ENCODE measurements around the gene CBX6.
A peak's percentile ranks its signal among the peaks of the same experiment; 100 is the strongest.

GRCh38 chr22:38872172-38872830 lies at the start of gene CBX6:
- TF ChIP-seq, protein P1, sequence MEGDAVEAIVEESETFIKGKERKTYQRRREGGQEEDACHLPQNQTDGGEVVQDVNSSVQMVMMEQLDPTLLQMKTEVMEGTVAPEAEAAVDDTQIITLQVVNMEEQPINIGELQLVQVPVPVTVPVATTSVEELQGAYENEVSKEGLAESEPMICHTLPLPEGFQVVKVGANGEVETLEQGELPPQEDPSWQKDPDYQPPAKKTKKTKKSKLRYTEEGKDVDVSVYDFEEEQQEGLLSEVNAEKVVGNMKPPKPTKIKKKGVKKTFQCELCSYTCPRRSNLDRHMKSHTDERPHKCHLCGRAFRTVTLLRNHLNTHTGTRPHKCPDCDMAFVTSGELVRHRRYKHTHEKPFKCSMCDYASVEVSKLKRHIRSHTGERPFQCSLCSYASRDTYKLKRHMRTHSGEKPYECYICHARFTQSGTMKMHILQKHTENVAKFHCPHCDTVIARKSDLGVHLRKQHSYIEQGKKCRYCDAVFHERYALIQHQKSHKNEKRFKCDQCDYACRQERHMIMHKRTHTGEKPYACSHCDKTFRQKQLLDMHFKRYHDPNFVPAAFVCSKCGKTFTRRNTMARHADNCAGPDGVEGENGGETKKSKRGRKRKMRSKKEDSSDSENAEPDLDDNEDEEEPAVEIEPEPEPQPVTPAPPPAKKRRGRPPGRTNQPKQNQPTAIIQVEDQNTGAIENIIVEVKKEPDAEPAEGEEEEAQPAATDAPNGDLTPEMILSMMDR (IDR thresholded peaks at IDR 0.05): no peak
- peak in 1 of 2 donors; percentile 22 for TF ChIP-seq POLR2A (IDR thresholded peaks at IDR 0.05)

Measured in adrenal gland (tissue), 5 donors.